IgD-negative memory B cell (primary cell): ENCODE data around the gene KCNH5. TPM values are rescaled to one million over a fixed set of nuclear protein-coding genes. Genes with fewer than 3 reads are reported as not detected.
"Not testable (repeated sequence)": the region's sequence is repeated elsewhere in the genome, so short reads cannot be mapped to it uniquely, and the experiment has no call there.

Experiments
- H3K27ac Mint-ChIP-seq, 3 donors: one replicate each; pipeline ENCODE4 v1.8.0; 2020 to 2022; ENCODE audit warnings: mild to moderate bottlenecking in 3 of 3, mixed read lengths in 3 of 3, moderate library complexity in 1 of 3
- H3K27me3 Mint-ChIP-seq: one replicate; pipeline ENCODE4 v1.8.0; 2021; ENCODE audit warnings: mixed read lengths
- H3K36me3 Mint-ChIP-seq: one replicate; pipeline ENCODE4 v1.8.0; 2020; ENCODE audit warnings: mild to moderate bottlenecking, mixed read lengths
- H3K4me1 Mint-ChIP-seq, 3 donors: one replicate each; pipeline ENCODE4 v1.8.0; 2020 to 2022; ENCODE audit warnings: mixed read lengths in 3 of 3, mild to moderate bottlenecking in 1 of 3
- H3K4me3 Mint-ChIP-seq, 4 donors: one replicate each; pipeline ENCODE4 v1.8.0; 2020 to 2022; ENCODE audit warnings: mild to moderate bottlenecking in 4 of 4, mixed read lengths in 4 of 4, moderate library complexity in 3 of 4
- H3K9me3 Mint-ChIP-seq, 3 donors: one replicate each; pipeline ENCODE4 v1.8.0; 2020 to 2021; ENCODE audit warnings: mixed read lengths in 3 of 3, mild to moderate bottlenecking in 1 of 3
- polyA plus RNA-seq: library from polyadenylated mRNA; unstranded; fragments of 300-500 nt; fragmentation: Illumina TruSeq; gene quantifications from one replicate; pipeline ENCODE4 v1.2.3, GENCODE V29; 2021

Gene KCNH5
- polyA plus RNA-seq, 1 donor from 2014 or later = not detected

- no peaks in the 10 kb centered on the region for H3K36me3 Mint-ChIP-seq
- H3K4me1 Mint-ChIP-seq = no peaks in the 10 kb centered on the region
- H3K27ac Mint-ChIP-seq = no peak overlapping the region
- H3K27me3 Mint-ChIP-seq = no peaks in the 10 kb centered on the region
- H3K9me3 Mint-ChIP-seq = no peaks in the 10 kb centered on the region
- no peak overlapping the region for H3K4me3 Mint-ChIP-seq
Observed at GRCh38 chr14:62882967-62883366, 162.3 kb downstream of the KCNH5 start.

DNA sequence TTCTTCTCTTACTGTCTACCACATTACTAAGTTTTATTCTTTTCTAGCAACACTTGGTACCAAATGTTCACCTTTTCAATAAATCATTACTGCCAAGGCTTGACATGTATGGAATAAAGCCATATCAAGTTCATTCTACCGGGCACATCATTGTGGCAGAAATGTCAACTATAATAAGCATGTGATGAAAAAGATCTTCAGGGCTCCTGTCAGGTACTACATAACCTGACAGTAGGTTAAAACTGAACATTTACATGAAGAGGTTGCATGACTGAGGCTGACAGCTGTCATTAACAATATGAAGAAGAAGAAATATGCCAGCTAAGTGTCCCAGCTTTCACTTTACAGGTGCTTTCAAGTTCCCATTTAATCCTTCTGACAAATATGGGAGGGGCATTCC is 178.9 kb downstream of the KCNH5 start:
- Mint-ChIP-seq H3K27ac (no peak overlapping the region), H3K27me3 (no peaks in the 10 kb centered on the region), H3K4me3 (no peak overlapping the region), H3K4me1 (no peaks in the 10 kb centered on the region), H3K36me3 (peaks cover 1% of the 10 kb centered on the region), H3K9me3 (peaks cover 0 to 8% (median 0%) of the 10 kb centered on the region in 3 donors)

- Mint-ChIP-seq H3K27ac (no peak overlapping the region), H3K4me1 (no peaks in the 10 kb centered on the region), H3K4me3 (no peak overlapping the region), H3K9me3 (peaks cover 0 to 8% (median 0%) of the 10 kb centered on the region in 3 donors), H3K27me3 (no peaks in the 10 kb centered on the region), H3K36me3 (peaks cover 1% of the 10 kb centered on the region)
Observed at GRCh38 chr14:62864588-62864987, 180.7 kb downstream of the KCNH5 start.

- not testable (repeated sequence) for H3K4me3 Mint-ChIP-seq, H3K9me3 Mint-ChIP-seq, H3K27ac Mint-ChIP-seq, H3K36me3 Mint-ChIP-seq, H3K4me1 Mint-ChIP-seq, H3K27me3 Mint-ChIP-seq
Observed at GRCh38 chr14:62858011-62858410, 187.2 kb downstream of the KCNH5 start.

DNA sequence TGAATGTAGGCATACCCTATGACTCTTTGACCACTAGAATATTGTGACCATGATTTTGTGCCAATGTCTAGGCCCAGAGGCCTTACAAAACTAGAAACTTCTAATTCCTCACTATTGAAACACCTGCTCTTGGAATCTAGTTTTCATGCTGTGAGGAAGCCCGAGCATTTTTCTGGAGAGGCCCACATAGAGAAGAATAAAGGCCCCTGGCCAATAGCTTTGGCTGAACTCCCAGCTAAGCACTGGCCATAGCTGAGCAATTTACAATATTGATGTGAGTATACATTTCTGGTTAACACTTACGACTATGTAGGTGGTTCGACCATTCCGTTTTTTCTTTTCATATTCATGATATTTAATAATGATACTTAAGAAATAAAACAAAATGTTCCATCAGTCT is 190.3 kb downstream of the KCNH5 start:
- Mint-ChIP-seq H3K9me3 (peaks cover 0 to 4% (median 0%) of the 10 kb centered on the region in 3 donors), H3K4me3 (no peak overlapping the region), H3K4me1 (no peaks in the 10 kb centered on the region), H3K27me3 (no peaks in the 10 kb centered on the region), H3K36me3 (no peaks in the 10 kb centered on the region), H3K27ac (no peak overlapping the region)

DNA sequence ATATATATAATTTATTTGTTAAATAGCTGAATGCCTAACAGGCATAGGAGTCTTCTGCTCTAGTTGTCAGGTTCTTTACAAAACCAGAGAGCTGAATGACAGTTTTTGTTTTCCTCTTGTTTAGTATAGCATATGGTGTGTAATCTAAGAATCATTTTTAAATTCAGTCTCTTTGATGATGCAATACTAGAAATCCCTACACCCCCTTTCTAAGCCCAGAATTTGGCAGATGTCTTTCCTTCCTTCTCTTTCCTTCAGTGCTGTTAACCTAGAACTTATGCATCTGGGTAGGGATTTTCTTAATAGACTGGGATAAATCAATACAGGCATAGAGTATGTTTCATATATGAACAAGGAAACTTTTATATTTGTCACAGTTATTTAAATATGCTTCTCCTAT is 198.1 kb downstream of the KCNH5 start:
- Mint-ChIP-seq H3K4me3 (no peak overlapping the region), H3K9me3 (peaks cover 0 to 2% (median 0%) of the 10 kb centered on the region in 3 donors), H3K27me3 (no peaks in the 10 kb centered on the region), H3K27ac (no peak overlapping the region), H3K4me1 (no peaks in the 10 kb centered on the region), H3K36me3 (no peaks in the 10 kb centered on the region)

DNA sequence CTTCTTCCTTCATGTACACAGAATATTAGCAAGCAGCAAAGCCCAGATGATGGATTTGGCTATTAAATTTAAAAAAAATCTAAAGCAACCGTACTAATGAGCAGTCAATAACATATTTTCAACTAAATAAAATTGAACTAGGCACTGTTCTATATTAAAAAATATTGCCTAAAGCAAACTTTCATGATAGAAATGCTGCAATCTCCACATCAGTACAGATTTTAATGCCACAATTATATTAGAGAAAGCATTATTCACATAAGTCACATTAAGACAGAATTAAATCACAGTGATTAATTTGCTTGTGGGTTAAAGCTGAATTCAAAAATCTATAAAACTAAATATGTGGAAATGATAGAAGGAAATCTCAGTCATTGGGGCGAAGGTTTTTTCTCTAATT is 200.7 kb downstream of the KCNH5 start:
- no peaks in the 10 kb centered on the region for H3K4me1 Mint-ChIP-seq
- H3K9me3 Mint-ChIP-seq = peaks cover 0 to 2% (median 0%) of the 10 kb centered on the region in 3 donors
- H3K27ac Mint-ChIP-seq = no peak overlapping the region
- H3K27me3 Mint-ChIP-seq = no peaks in the 10 kb centered on the region
- no peaks in the 10 kb centered on the region for H3K36me3 Mint-ChIP-seq
- no peak overlapping the region for H3K4me3 Mint-ChIP-seq

DNA sequence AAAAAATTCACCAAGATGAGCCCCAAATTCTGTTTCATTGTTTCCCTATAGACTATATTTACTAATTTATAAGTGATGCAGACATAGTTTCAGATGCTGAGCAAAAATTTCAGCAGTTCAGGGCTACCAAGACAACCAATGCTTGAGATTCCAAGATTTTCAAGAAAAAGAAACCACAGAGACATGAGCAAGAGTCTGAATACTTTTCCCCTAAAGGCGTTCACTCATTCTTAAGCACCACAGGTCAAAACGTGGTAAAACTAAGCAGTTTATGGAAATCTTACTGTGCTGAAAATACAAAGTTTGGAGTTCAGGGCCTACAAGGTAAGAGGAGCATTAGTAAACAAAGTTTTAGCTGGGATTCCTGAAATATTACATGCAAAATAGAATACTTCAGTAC is 221.2 kb downstream of the KCNH5 start:
- Mint-ChIP-seq H3K27me3 (no peaks in the 10 kb centered on the region), H3K27ac (no peak overlapping the region), H3K36me3 (no peaks in the 10 kb centered on the region), H3K9me3 (peaks cover 6 to 10% (median 7%) of the 10 kb centered on the region in 3 donors), H3K4me3 (no peak overlapping the region), H3K4me1 (no peaks in the 10 kb centered on the region)

- no peaks in the 10 kb centered on the region for H3K27me3 Mint-ChIP-seq
- no peaks in the 10 kb centered on the region for H3K4me1 Mint-ChIP-seq
- H3K9me3 Mint-ChIP-seq = peaks cover 3 to 4% (median 4%) of the 10 kb centered on the region in 3 donors
- H3K36me3 Mint-ChIP-seq = no peaks in the 10 kb centered on the region
- no peak overlapping the region for H3K27ac Mint-ChIP-seq
- no peak overlapping the region for H3K4me3 Mint-ChIP-seq
Observed at GRCh38 chr14:62819931-62820330, 225.3 kb downstream of the KCNH5 start.

- Mint-ChIP-seq H3K4me1 (no peaks in the 10 kb centered on the region), H3K27me3 (no peaks in the 10 kb centered on the region), H3K27ac (no peak overlapping the region), H3K36me3 (no peaks in the 10 kb centered on the region), H3K4me3 (no peak overlapping the region), H3K9me3 (peaks cover 2 to 4% (median 3%) of the 10 kb centered on the region in 3 donors)
Observed at GRCh38 chr14:62807636-62808035, 237.6 kb downstream of the KCNH5 start.

- H3K27ac Mint-ChIP-seq = no peak overlapping the region
- peaks cover under 1% of the 10 kb centered on the region for H3K36me3 Mint-ChIP-seq
- H3K9me3 Mint-ChIP-seq = peaks cover 0 to 3% (median 0%) of the 10 kb centered on the region in 3 donors
- H3K27me3 Mint-ChIP-seq = no peaks in the 10 kb centered on the region
- no peak overlapping the region for H3K4me3 Mint-ChIP-seq
- H3K4me1 Mint-ChIP-seq = no peaks in the 10 kb centered on the region
Observed at GRCh38 chr14:62800577-62800976, 244.7 kb downstream of the KCNH5 start.

- H3K4me1 Mint-ChIP-seq = no peaks in the 10 kb centered on the region
Observed at GRCh38 chr14:62796431-62796830, 248.8 kb downstream of the KCNH5 start.

DNA sequence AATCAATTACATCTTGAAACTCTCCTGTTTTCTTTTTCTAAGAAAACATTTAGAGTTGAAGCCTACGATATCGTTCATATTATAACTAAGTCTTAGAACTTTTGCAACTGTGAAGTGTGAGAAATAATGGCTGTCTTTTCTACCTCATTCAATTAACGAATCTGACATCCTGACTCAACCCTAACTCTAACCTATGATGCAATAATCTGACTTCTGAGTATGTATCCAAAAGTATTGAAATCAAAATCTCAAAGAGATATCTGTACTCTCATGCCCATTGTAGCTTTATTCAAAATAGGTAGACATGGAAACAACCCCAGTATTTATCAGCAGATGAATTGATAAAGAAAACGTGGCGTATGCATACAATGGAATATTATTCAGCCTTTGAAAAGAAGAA is 252.7 kb downstream of the KCNH5 start:
- Mint-ChIP-seq H3K9me3 (peaks cover 5 to 13% (median 7%) of the 10 kb centered on the region in 3 donors), H3K27ac (no peak overlapping the region), H3K36me3 (peaks cover 2% of the 10 kb centered on the region), H3K27me3 (no peaks in the 10 kb centered on the region), H3K4me3 (no peak overlapping the region), H3K4me1 (no peaks in the 10 kb centered on the region)

More at GRCh38 chr14:62796431-62796830, 248.8 kb downstream of the KCNH5 start:
- Mint-ChIP-seq H3K27me3 (no peaks in the 10 kb centered on the region), H3K9me3 (peaks cover 0 to 2% (median 0%) of the 10 kb centered on the region in 3 donors), H3K4me3 (no peak overlapping the region), H3K36me3 (peaks cover 2% of the 10 kb centered on the region), H3K27ac (no peak overlapping the region)

GRCh38 chr14:62781328-62781727 is 263.9 kb downstream of the KCNH5 start:
- peaks cover 2 to 15% (median 7%) of the 10 kb centered on the region in 3 donors for H3K9me3 Mint-ChIP-seq
- not testable (repeated sequence) for H3K36me3 Mint-ChIP-seq, H3K4me3 Mint-ChIP-seq, H3K4me1 Mint-ChIP-seq, H3K27ac Mint-ChIP-seq, H3K27me3 Mint-ChIP-seq

GRCh38 chr14:62778852-62779251 is 266.4 kb downstream of the KCNH5 start:
- Mint-ChIP-seq H3K27ac (no peak overlapping the region), H3K4me1 (no peaks in the 10 kb centered on the region), H3K27me3 (no peaks in the 10 kb centered on the region), H3K4me3 (no peak overlapping the region), H3K9me3 (peaks cover 1 to 15% (median 7%) of the 10 kb centered on the region in 3 donors), H3K36me3 (no peaks in the 10 kb centered on the region)

GRCh38 chr14:62778310-62778709 is 266.9 kb downstream of the KCNH5 start:
- no peaks in the 10 kb centered on the region for H3K36me3 Mint-ChIP-seq
- no peaks in the 10 kb centered on the region for H3K4me1 Mint-ChIP-seq
- no peak overlapping the region for H3K4me3 Mint-ChIP-seq
- H3K9me3 Mint-ChIP-seq = peaks cover 1 to 15% (median 7%) of the 10 kb centered on the region in 3 donors
- no peak overlapping the region for H3K27ac Mint-ChIP-seq
- H3K27me3 Mint-ChIP-seq = no peaks in the 10 kb centered on the region

DNA sequence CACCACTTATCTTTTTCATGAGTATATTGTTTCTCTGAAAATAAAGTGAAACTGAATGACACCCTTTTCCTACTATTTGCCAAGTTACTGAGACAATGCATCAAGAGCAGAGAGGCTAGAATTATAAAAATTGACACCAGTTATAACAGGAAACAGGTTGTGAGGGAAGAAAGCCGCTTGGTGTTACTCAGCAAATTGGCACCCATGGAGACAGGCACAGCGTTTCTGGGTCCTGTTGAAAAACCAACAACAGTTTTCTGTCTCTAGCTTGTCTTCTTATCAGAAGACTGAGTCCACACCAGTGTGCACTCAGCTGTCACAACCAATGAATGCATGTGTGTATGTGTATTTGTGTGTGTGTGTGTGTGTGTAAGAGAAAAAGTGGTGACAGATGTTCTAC is 267.7 kb downstream of the KCNH5 start:
- Mint-ChIP-seq H3K27me3 (no peaks in the 10 kb centered on the region), H3K4me1 (no peaks in the 10 kb centered on the region), H3K27ac (no peak overlapping the region), H3K36me3 (no peaks in the 10 kb centered on the region), H3K4me3 (no peak overlapping the region), H3K9me3 (peaks cover 1 to 15% (median 7%) of the 10 kb centered on the region in 3 donors)
